GM21447 (cell line): Measurements from ENCODE around the gene NAALADL2.
"Not testable (repeated sequence)": the region's sequence is repeated elsewhere in the genome, so short reads cannot be mapped to it uniquely, and the experiment has no call there.

Experiments used
- ATAC-seq: cut with Tn5 transposase; IDR thresholded peaks from one replicate; pipeline ENCODE4 v1.9.1; 2021; ENCODE audit not compliant: unreplicated experiment

Gene NAALADL2

DNA sequence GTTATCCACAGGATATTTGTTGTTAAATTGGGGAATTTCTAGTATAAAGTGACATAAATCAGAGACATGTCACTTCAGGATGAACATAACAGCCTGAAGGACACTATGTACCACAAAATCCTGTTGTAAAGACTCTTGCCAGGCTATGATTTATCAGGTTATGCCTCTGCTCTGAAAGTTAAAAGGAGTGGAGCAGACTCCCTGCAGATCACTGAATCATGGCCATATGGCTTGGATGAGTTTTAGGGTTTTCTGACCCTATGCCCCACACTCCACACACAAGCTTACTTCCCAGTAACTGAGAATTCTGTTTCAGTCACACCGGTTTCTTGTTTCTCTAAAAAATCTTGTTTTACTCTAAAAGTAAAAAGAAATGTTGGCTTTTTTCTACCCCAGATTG is 869.4 kb downstream of the NAALADL2 start:
- ATAC-seq: no peak

DNA sequence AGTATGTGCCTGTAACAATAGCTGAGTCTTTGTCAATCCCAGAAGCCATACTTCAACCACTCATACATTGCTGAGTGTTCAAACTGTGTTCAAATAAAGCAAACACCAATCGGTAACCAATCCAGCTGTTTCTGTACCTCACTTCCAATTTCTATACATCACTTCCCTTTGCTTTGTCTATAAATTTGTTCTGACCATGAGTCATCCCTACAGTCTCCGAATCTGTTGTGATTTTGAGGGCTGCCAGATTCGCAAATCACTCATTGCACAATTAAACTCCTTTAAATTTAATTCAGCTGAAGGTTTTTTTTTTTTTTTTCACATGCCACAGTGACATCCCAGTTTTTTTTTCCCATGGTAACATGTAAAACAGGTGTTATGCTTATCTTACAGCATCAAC is 870.3 kb downstream of the NAALADL2 start:
- ATAC-seq: no peak

DNA sequence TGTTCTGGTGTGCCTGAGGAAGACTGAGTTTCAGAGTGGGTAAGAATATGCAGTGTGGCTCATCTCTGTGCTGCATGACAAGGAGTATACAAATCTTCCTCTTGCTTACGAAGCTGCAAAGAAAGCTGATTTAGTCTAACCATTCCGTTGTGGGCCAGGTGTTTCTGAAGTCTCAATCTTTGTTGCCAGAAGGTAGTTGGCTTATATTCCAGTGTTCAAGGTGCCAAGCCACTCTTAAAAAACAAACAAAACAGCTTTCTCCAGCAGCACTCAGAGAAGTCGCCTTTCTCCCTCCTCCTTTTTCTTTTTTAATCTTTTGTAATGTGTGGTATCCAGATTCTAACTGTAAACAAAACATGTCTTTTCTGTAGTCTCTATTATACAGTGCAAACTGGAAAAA is 872.4 kb downstream of the NAALADL2 start:
- no peak for ATAC-seq

DNA sequence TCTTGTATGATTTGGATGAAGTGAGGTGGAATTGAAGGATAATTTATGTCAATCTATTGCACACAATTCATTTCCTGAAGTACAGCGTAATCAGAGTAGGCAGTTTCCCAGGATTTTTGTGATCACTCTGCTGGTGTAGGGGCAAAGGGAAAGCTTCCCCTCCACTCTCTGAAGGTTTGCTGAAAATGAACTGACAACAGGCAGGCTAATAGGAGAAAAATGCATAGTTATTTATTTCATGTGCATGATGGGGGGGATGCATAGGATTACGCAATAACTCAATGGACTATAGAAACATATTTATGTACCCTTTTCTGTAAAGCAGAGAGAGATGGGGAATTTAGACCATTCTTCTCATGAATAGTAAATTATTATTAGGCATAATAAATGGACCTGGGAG is 872.9 kb downstream of the NAALADL2 start:
- no peak for ATAC-seq

DNA sequence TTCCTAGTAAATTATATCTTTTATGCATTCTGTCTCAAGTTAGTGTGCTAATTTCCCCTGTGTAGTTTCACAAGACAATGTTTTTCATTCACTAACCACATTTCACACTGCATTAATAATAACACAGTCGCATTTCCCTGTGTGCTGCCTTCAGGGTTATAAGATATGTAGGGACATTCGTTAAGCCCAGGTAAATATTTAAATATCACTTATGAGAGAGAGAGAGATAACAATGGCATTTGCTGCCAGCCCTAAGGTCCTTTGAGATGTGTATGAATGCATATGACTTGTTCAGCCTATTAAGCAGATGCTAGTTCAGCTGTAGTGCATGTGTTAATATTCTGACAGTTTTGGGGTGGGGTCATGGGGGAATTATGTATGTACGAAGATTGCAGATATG is 876.7 kb downstream of the NAALADL2 start:
- no peak for ATAC-seq

DNA sequence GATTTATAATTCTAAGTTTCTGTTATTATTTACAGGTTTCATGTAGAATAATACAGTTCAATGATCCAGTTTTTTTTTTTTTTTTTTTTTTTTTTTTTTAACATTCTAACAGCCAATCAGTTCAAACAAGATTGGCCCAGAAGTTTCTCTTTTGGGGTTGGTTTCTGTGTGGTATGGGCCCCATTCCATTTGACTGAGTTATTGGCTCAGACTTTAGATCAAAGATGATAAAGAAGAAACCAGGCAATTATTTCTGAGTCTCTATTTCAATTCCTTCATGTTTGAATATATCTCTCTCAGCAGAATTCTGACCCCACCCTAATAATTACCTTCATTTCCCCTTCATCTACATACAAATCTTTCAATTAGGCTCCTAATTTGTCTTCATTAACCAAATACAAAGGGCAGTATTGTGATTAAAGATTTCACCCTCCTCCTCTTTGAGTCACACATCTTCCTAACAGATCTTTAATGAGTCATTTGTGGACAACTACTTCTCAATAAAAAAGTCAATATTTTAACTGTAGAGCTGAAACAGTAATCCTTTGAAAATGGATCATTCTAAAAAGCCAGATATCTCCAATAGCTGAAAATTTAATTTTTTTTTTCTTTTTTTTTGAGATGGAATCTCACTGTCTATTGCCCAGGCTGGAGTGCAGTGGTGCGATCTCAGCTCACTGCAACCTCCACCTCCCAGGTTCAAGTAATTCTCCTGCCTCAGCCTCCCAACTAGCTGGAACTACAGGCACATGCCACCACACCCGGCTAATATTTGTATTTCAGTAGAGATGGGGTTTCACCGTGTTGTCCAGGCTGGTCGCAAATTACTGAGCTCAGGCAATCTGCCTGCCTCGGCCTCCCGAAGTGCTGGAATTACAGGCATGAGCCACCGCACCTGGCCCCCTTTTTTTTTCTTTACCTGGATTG is 878.8 kb downstream of the NAALADL2 start:
- ATAC-seq: no peak

DNA sequence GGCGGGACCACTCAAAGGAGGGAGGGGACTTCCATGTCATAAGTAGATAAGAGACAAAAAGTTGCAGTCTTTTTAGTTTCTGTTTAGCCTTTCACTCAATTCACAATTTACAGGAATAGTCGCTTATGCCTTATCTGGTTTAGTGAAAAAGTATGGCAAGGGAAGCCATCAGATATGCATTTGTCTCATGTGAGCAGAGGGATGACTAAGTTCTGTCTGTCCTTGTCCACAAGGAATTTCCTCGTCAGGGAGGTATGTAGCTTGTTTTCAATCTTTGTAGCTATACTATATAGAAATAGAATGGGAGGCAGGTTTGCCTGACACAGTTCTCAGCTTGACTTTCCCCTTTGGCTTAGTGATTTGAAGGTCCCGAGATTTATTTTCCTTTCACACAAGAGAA is 882.8 kb downstream of the NAALADL2 start:
- ATAC-seq: no peak

DNA sequence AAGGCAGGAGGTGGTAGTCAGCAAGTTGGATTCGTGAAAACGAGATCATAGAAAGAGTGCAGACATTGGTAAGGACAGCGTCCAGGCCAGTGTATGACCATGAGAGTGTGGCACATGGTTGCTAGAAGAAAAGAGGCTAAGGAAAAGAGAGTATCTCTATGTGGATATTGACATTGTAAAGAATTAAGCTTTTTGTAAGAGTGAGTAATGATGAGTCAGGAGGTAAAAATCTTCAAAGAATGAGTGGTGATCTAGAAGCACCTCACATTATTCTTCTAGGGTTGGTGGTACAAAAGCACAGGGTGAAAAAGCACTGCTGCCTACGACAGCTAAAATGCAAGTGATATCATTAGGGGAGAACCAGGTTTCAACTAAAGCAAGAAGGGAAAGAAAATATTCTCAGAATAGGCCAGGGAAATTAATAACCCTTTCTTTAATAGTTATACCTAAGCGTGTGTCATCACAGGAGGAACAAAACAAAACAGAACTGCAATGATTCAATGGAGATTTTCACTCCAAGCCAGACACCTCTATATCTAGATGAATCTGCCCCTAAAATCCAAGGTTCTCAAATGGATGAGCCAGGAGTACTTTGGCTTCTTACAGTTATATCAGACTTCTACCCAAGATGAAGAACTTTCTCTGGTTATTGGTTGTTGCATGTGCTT is 884.7 kb downstream of the NAALADL2 start:
- no peak for ATAC-seq

DNA sequence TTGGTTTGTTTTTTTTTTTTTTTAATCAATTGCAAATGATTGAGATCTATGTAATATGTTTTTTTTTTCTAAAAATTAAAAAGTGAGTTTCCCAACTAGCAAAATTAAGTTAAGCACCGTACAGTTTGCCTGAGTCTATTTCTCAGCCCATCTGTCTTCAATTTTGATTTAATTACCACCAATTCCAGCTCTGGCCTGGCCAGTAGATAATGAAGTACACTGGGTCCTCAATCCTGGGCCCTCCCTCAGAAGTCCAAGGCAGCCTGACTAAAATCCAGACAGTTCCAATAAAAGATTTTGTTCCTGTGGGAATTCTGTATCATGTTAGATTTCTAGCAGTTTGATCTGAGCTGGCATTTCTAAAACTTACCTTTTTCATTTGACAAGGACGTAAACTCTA is 887.2 kb downstream of the NAALADL2 start:
- no peak for ATAC-seq

DNA sequence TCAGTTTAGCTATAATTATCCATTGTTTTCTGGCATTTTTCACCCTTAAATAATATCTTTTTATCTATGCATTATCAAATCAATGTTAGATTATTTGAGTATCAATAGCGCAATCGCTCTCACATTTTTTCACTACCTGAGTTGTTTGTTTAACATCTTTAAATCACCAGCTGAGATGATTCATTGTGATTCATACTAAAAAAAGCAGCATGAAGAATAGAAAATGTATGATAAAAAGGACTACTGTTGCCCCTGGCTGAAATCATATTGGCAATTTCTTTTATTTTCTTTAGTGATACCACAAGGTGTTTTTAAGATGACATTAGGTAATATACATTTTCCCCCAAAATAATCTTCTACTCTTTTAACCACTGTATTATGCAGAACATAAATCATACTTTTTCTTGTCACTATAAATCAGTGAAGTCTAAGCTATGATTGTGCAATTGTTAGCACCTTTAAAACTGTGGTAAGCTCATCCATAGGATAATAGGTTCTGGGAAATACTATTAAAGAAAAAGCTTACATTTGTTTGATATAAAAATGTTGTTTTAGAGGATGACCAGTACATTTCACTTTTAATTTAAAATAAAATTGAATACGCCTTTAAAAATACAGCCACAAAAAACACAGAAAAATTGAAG is 889.1 kb downstream of the NAALADL2 start:
- no peak for ATAC-seq

DNA sequence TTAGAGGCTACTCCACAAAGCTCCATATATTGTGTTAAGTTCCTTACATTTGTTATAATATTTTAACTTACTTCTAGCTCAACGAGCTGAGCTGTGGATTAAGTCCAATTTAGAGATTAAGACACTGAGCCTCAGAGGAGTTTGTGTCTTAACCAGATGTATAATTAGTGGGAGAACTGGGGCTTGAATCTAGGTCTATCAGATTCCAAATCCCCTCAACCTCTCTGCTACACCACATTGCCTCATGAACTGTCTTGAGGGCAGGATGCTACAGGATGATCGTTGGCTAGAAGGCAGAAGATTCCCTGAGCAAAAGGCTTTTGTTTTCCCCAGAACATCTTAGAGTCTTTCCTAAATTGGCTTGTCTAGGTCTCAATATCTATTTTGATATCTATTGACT is 890.8 kb downstream of the NAALADL2 start:
- no peak for ATAC-seq

DNA sequence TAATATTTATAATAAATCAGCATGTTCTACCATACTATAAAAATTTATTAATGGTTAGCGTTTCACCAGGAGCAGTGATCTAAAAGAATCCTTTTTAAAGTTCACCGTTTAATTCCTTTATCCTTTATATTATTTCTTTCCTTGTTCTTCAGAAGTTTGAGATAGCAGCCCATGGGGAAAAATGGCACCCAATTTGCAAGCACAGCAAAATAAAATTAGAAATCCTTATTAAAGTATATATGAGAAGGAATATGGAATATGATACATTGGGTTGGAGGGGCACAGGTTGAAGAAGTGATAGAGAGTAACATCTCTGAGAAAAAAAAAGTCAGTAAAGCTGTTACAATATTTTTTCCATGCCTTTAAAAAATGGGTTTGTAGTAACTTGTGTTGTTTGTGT is 892.0 kb downstream of the NAALADL2 start:
- ATAC-seq: no peak

DNA sequence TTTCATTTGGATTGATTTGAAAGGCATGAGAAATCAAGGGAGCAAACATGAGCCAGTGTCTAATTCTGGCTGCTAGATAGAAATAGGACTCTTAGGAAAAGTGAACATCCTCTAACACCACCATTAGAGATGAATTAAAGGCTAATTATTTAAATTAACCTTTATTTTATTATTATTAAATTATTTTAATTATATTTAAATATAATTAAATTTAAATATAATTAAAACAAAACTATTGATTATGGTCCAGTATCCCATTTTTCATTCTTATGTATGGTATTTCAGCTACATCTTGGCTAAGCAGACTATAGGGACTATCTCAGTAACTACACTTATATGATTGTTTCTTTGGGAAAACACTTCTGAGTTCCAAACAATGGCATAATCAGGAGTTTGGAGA is 904.8 kb downstream of the NAALADL2 start:
- ATAC-seq: no peak

DNA sequence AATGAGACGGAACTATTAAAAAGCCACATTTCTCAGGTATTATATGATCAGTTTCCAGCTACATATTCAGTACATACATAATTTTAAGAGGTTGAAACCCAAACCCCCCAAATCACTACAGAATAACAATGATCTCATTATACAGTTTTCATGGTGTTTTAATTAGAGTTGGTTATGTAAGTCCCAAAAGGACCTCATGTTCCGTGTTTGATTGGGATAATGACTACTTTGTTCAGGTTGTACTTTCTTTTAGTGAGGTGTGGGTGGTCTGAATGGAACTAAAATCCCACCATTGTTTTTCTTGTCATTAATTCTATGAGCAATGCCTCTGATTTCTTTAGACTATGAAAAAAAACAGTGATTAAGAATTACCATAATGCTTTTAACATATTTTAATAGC is 905.6 kb downstream of the NAALADL2 start:
- ATAC-seq: no peak

DNA sequence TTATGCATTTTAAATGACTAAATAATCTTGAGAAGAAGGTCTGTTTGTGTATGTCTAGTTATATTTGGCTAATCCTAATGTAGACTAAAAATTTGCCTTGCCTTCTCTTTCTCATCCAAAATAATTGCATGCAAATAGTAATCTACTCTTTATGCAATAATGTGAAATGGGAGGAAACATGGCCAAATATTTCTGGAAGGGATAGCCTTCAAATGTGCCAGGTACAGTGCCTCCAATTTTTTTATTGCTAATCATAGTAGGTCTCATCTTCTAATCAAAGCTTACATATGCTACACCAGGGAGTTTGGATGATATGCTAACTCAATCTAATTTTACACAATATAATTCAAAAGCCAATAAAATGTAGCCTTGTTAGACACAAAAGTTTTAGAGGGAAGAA is 911.3 kb downstream of the NAALADL2 start:
- ATAC-seq: no peak

DNA sequence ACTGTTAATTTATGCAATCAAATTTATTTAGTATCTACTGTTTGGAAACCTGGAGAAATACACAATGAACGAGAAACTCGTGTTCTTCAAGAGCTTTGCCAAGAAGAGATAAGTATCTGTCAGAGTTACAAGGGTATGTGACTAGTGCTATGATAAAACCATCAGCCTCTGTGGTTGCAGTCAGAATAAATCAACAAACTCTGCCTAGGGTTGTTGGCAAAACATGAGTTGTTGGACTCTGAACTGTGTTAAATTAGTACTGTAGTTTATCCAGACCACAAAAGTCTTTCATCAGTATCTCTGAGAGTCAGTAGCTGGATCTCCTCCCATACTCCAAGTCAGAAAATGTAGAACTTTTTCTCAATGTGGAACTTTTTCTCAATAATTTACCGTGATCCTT is 918.4 kb downstream of the NAALADL2 start:
- no peak for ATAC-seq

DNA sequence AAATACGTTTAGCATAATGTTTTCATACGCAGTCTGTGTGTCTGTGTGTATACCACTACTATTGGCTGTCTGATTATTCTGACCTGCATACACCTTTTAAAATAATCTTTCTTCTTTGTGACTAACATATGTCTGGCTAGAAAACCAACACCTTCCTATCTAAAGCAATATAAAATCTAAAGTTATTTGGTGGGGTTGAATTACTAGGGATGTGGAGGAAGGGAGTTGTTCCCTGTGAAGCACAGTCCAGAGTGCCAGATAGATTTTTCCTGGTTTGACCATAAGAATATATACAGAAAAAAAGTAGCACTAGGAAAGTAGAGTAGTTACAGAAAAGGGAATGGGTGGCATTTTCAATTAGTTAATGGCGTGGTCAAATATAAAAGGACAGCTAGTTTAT is 918.8 kb downstream of the NAALADL2 start:
- no peak for ATAC-seq

DNA sequence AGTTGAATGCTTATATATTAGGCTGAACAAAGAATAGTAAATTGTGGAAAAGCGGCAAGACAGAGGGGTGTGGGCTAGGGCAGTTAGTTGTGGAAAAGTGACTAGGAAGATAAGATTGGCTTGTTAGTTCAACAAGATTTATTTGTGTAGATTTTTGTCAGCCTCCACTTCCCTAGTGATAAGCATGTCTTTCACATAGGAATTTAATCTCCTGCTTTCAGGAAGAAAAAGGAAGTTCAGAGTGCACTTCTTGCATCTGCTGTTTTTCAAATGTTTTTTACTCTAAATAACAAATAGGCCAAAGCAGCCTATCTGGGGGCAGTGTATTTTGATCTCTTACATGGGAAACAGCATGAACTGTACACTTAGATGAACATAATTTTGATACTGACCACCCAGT is 919.9 kb downstream of the NAALADL2 start:
- no peak for ATAC-seq

DNA sequence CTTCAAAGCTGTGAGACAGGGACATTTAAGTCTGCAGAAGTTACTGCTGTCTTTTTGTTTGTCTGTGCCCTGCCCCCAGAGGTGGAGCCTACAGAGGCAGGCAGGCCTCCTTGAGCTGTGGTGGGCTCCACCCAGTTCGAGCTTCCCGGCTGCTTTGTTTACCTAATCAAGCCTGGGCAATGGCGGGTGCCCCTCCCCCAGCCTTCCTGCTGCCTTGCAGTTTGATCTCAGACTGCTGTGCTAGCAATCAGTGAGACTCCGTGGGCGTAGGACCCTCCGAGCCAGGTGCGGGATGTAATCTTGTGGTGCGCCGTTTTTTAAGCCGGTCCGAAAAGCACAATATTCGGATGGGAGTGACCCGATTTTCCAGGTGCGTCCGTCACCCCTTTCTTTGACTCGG is 928.0 kb downstream of the NAALADL2 start:
- ATAC-seq: not testable (repeated sequence)

DNA sequence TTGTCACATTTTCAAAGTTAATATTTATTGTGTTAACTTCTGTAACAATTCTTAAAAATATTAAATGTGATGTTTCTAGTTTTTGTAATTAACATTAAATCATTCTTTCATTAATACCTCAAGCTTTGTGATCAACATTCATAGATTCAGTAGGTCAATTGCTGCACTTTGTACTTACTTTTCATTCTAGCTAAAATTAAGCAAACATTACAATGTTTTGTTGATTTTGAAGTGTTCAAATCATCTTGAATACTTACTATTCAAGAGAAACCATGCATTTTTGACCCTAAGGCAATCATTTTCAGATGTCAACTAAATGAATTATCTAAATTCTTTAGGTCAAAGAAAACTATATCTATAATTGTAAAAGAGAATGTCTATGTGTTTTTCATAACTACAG is 933.1 kb downstream of the NAALADL2 start:
- no peak for ATAC-seq

DNA sequence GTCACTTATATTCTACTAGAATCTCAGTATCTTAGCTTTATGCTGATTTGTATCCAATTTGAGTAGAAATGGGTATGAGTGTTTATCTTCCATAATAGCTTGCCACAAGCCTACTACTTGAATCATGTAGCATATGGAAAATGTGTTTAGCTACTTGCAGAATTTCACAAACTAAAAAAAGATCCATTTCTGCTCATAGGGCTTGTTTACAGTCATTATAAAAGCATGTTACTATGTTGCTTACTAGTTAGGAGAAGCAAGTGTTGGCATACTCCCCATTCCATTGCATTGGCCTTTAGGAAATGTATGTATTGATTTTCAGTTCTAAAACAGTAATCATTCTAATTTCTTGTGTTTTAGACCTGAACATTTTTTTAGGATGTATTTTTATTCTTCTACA is 939.2 kb downstream of the NAALADL2 start:
- ATAC-seq: no peak

DNA sequence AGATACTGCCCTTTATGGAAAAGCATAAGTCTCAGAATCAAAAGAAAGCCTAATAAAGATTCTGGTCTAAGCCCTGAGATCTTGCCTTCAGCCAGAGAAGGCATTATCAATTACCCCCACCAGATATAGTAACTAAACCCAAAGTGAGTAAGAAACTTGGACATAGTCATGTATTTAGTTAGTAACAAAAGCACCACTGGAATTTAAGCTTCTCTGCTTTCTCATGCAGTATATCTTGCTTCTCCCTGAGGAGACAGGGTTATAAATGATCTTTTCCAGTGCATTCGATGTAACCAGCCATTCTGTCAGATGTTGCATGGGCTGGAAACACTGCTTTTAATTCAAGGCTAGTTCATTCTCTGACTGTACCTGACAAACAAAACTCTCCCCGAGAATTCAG is 946.7 kb downstream of the NAALADL2 start:
- no peak for ATAC-seq
